Measurements from ENCODE around the gene CACNA1I.
"Not testable (repeated sequence)": the region's sequence is repeated elsewhere in the genome, so short reads cannot be mapped to it uniquely, and the experiment has no call there.

CACNA1I gene

GRCh38 chr22:39721206-39722031 is 150.9 kb downstream of the CACNA1I start:
- DNase-seq (ENCODE audit: low read depth in 3 of 3) = no peak

GRCh38 chr22:39722032-39722325 is 151.4 kb downstream of the CACNA1I start:
- no peak for DNase-seq (ENCODE audit: low read depth in 3 of 3)

GRCh38 chr22:39722501-39722900 is 151.9 kb downstream of the CACNA1I start:
- DNase-seq (ENCODE audit: low read depth in 3 of 3) = no peak

GRCh38 chr22:39723463-39723862 is 152.9 kb downstream of the CACNA1I start:
- DNase-seq (ENCODE audit: low read depth in 3 of 3) = no peak

- no peak for DNase-seq (ENCODE audit: low read depth in 3 of 3)
Observed at GRCh38 chr22:39723899-39724351, 153.4 kb downstream of the CACNA1I start.

- no peak for DNase-seq (ENCODE audit: low read depth in 3 of 3)
Observed at GRCh38 chr22:39724390-39724789, 153.8 kb downstream of the CACNA1I start.

GRCh38 chr22:39724857-39725256 is 154.3 kb downstream of the CACNA1I start:
- DNase-seq (ENCODE audit: low read depth in 3 of 3) = no peak

- DNase-seq (ENCODE audit: low read depth in 3 of 3) = no peak
Observed at GRCh38 chr22:39725351-39726035, 154.9 kb downstream of the CACNA1I start.

- DNase-seq (ENCODE audit: low read depth in 3 of 3) = no peak
Observed at GRCh38 chr22:39727541-39727940, 157.0 kb downstream of the CACNA1I start.

GRCh38 chr22:39728236-39728860 is 157.8 kb downstream of the CACNA1I start:
- DNase-seq (ENCODE audit: low read depth in 3 of 3) = no peak

- no peak for DNase-seq (ENCODE audit: low read depth in 3 of 3)
Observed at GRCh38 chr22:39729141-39729934, 158.8 kb downstream of the CACNA1I start.

GRCh38 chr22:39731481-39731880 is 160.9 kb downstream of the CACNA1I start:
- DNase-seq (ENCODE audit: low read depth in 3 of 3) = no peak

- DNase-seq (ENCODE audit: low read depth in 3 of 3) = no peak
Observed at GRCh38 chr22:39731881-39732555, 161.5 kb downstream of the CACNA1I start.

- no peak for DNase-seq (ENCODE audit: low read depth in 3 of 3)
Observed at GRCh38 chr22:39732625-39733024, 162.1 kb downstream of the CACNA1I start.

GRCh38 chr22:39733191-39733590 is 162.6 kb downstream of the CACNA1I start:
- no peak for DNase-seq (ENCODE audit: low read depth in 3 of 3)

GRCh38 chr22:39734046-39734445 is 163.5 kb downstream of the CACNA1I start:
- not testable (repeated sequence) for DNase-seq (ENCODE audit: low read depth in 3 of 3)

GRCh38 chr22:39734866-39735265 is 164.3 kb downstream of the CACNA1I start:
- no peak for DNase-seq (ENCODE audit: low read depth in 3 of 3)

- no peak for DNase-seq (ENCODE audit: low read depth in 3 of 3)
Observed at GRCh38 chr22:39735776-39736175, 165.2 kb downstream of the CACNA1I start.

- DNase-seq (ENCODE audit: low read depth in 3 of 3) = no peak
Observed at GRCh38 chr22:39738746-39739145, 168.2 kb downstream of the CACNA1I start.
